ENCODE data around the gene SPOCK1. TPM values are rescaled to one million over a fixed set of nuclear protein-coding genes. Genes with fewer than 3 reads are reported as not detected.

Gene SPOCK1
- total and polyA plus RNA-seq, 2 experiments from 2014 or later = 5.6 to 10.1 TPM

GRCh38 chr5:137268646-137269045, 230.5 kb downstream of the SPOCK1 start:
- H3K36me3 ChIP-seq (replicated peaks; ENCODE audit: insufficient read depth, low read depth) = no peaks in the 10 kb centered on the region
- H2AFZ ChIP-seq = no peak overlapping the region
- WGBS (ENCODE audit: low lambda C conversion rate, missing lambda C conversion rate) = 83% methylated on average over 1 of the region's 1 CpG
- H4K20me1 ChIP-seq (ENCODE audit: insufficient read depth, poor library complexity, severe bottlenecking) = no peaks in the 10 kb centered on the region
- no peaks in the 10 kb centered on the region for H3K27me3 ChIP-seq
- TF ChIP-seq EZH2phosphoT487 (IDR thresholded peaks at IDR 0.05; ENCODE audit: low read depth, severe bottlenecking, unreplicated experiment) (no peak), EZH2 (IDR thresholded peaks at IDR 0.05; ENCODE audit: borderline replicate concordance) (no peak), CTCF (IDR thresholded peaks at IDR 0.05; ENCODE audit: poor library complexity) (no peak)
- no peak overlapping the region for H3K27ac ChIP-seq
- peaks cover 7% of the 10 kb centered on the region for H3K4me1 ChIP-seq (ENCODE audit: insufficient read depth)
- H3K9me2 ChIP-seq (replicated peaks; ENCODE audit: insufficient read depth) = no peaks in the 10 kb centered on the region
- no peak overlapping the region for H3K4me2 ChIP-seq
- H3K79me2 ChIP-seq = no peaks in the 10 kb centered on the region
- no peaks in the 10 kb centered on the region for H3K9me3 ChIP-seq (ENCODE audit: low read depth)
- H3K4me3 ChIP-seq = no peak overlapping the region
- no peak for DNase-seq (ENCODE audit: low spot score)

GRCh38 chr5:137266186-137266585, 232.9 kb downstream of the SPOCK1 start:
- Histone ChIP-seq H3K4me3 (no peak overlapping the region), H2AFZ (no peak overlapping the region), H3K9me3 (ENCODE audit: low read depth) (no peaks in the 10 kb centered on the region), H3K4me1 (ENCODE audit: insufficient read depth) (peaks cover 7% of the 10 kb centered on the region), H3K27me3 (no peaks in the 10 kb centered on the region), H3K4me2 (no peak overlapping the region), H4K20me1 (ENCODE audit: insufficient read depth, poor library complexity, severe bottlenecking) (no peaks in the 10 kb centered on the region), H3K9me2 (replicated peaks; ENCODE audit: insufficient read depth) (no peaks in the 10 kb centered on the region), H3K36me3 (replicated peaks; ENCODE audit: insufficient read depth, low read depth) (no peaks in the 10 kb centered on the region), H3K27ac (no peak overlapping the region), H3K79me2 (no peaks in the 10 kb centered on the region)
- 83% methylated on average over 4 of the region's 4 CpGs for WGBS (ENCODE audit: low lambda C conversion rate, missing lambda C conversion rate)
- TF ChIP-seq EZH2 (IDR thresholded peaks at IDR 0.05; ENCODE audit: borderline replicate concordance) = no peak
- TF ChIP-seq CTCF (IDR thresholded peaks at IDR 0.05; ENCODE audit: poor library complexity) = no peak
- no peak for TF ChIP-seq EZH2phosphoT487 (IDR thresholded peaks at IDR 0.05; ENCODE audit: low read depth, severe bottlenecking, unreplicated experiment)
- no peak for DNase-seq (ENCODE audit: low spot score)

GRCh38 chr5:137265457-137265856, 233.7 kb downstream of the SPOCK1 start:
- Histone ChIP-seq H3K36me3 (replicated peaks; ENCODE audit: insufficient read depth, low read depth) (no peaks in the 10 kb centered on the region), H3K27ac (no peak overlapping the region), H4K20me1 (ENCODE audit: insufficient read depth, poor library complexity, severe bottlenecking) (no peaks in the 10 kb centered on the region), H2AFZ (no peak overlapping the region), H3K9me2 (replicated peaks; ENCODE audit: insufficient read depth) (no peaks in the 10 kb centered on the region), H3K4me2 (no peak overlapping the region), H3K4me1 (ENCODE audit: insufficient read depth) (peaks cover 7% of the 10 kb centered on the region), H3K79me2 (no peaks in the 10 kb centered on the region), H3K4me3 (no peak overlapping the region), H3K9me3 (ENCODE audit: low read depth) (no peaks in the 10 kb centered on the region), H3K27me3 (no peaks in the 10 kb centered on the region)
- no peak for TF ChIP-seq EZH2phosphoT487 (IDR thresholded peaks at IDR 0.05; ENCODE audit: low read depth, severe bottlenecking, unreplicated experiment)
- no peak for TF ChIP-seq EZH2 (IDR thresholded peaks at IDR 0.05; ENCODE audit: borderline replicate concordance)
- TF ChIP-seq CTCF (IDR thresholded peaks at IDR 0.05; ENCODE audit: poor library complexity) = no peak
- DNase-seq (ENCODE audit: low spot score) = no peak
- 17% methylated on average over 1 of the region's 1 CpG for WGBS (ENCODE audit: low lambda C conversion rate, missing lambda C conversion rate)

- TF ChIP-seq EZH2phosphoT487 (IDR thresholded peaks at IDR 0.05; ENCODE audit: low read depth, severe bottlenecking, unreplicated experiment) (no peak), EZH2 (IDR thresholded peaks at IDR 0.05; ENCODE audit: borderline replicate concordance) (no peak), CTCF (IDR thresholded peaks at IDR 0.05; ENCODE audit: poor library complexity) (no peak)
- no peak overlapping the region for H2AFZ ChIP-seq
- DNase-seq (ENCODE audit: low spot score) = no peak
- H3K36me3 ChIP-seq (replicated peaks; ENCODE audit: insufficient read depth, low read depth) = no peaks in the 10 kb centered on the region
- peaks cover 4% of the 10 kb centered on the region for H3K4me1 ChIP-seq (ENCODE audit: insufficient read depth)
- no peaks in the 10 kb centered on the region for H3K79me2 ChIP-seq
- no peaks in the 10 kb centered on the region for H3K9me3 ChIP-seq (ENCODE audit: low read depth)
- H4K20me1 ChIP-seq (ENCODE audit: insufficient read depth, poor library complexity, severe bottlenecking) = no peaks in the 10 kb centered on the region
- no peak overlapping the region for H3K4me3 ChIP-seq
- no peaks in the 10 kb centered on the region for H3K9me2 ChIP-seq (replicated peaks; ENCODE audit: insufficient read depth)
- no peaks in the 10 kb centered on the region for H3K27me3 ChIP-seq
- no peak overlapping the region for H3K27ac ChIP-seq
- 63% methylated on average over 4 of the region's 4 CpGs for WGBS (ENCODE audit: low lambda C conversion rate, missing lambda C conversion rate)
- H3K4me2 ChIP-seq = no peak overlapping the region
Measured at GRCh38 chr5:137264573-137264972, 234.6 kb downstream of the SPOCK1 start.

Measured in hepatocyte (in vitro differentiated cells).